ENCODE data around the gene ARRDC4.

Gene ARRDC4

GRCh38 chr15:97960364-97961066 is at the start of gene ARRDC4:
Gene ARRDC4, plus strand, starts transcription at chr15:97960703. Its CDS starts 159 bp downstream, at chr15:97960862.
- H3K4me3 ChIP-seq (ENCODE audit: low read depth, low read length) = peak within 1 kb of the TSS; percentile 74
- peak; percentile 100 for DNase-seq (ENCODE audit: low read depth)
- TF ChIP-seq CTCF (IDR thresholded peaks at IDR 0.05; ENCODE audit: control insufficient read depth, extremely low read depth, insufficient read depth) = no peak

GRCh38 chr15:97914711-97915110 is 45.8 kb upstream of the ARRDC4 start:
- no peak for DNase-seq (ENCODE audit: low read depth)
- no peak for TF ChIP-seq CTCF (IDR thresholded peaks at IDR 0.05; ENCODE audit: control insufficient read depth, extremely low read depth, insufficient read depth)
- no peak overlapping the region for H3K4me3 ChIP-seq (ENCODE audit: low read depth, low read length)

GRCh38 chr15:97915261-97915660 is 45.2 kb upstream of the ARRDC4 start:
- no peak for TF ChIP-seq CTCF (IDR thresholded peaks at IDR 0.05; ENCODE audit: control insufficient read depth, extremely low read depth, insufficient read depth)
- no peak overlapping the region for H3K4me3 ChIP-seq (ENCODE audit: low read depth, low read length)
- no peak for DNase-seq (ENCODE audit: low read depth)

- no peak for TF ChIP-seq CTCF (IDR thresholded peaks at IDR 0.05; ENCODE audit: control insufficient read depth, extremely low read depth, insufficient read depth)
- no peak overlapping the region for H3K4me3 ChIP-seq (ENCODE audit: low read depth, low read length)
- no peak for DNase-seq (ENCODE audit: low read depth)
These were observed 39.1 kb upstream of the ARRDC4 start for GRCh38 chr15:97921296-97921865.

- no peak overlapping the region for H3K4me3 ChIP-seq (ENCODE audit: low read depth, low read length)
- no peak for DNase-seq (ENCODE audit: low read depth)
- TF ChIP-seq CTCF (IDR thresholded peaks at IDR 0.05; ENCODE audit: control insufficient read depth, extremely low read depth, insufficient read depth) = no peak
These were observed 30.9 kb upstream of the ARRDC4 start for GRCh38 chr15:97929456-97930229.

GRCh38 chr15:97930230-97930629 is 30.3 kb upstream of the ARRDC4 start:
- no peak for DNase-seq (ENCODE audit: low read depth)
- TF ChIP-seq CTCF (IDR thresholded peaks at IDR 0.05; ENCODE audit: control insufficient read depth, extremely low read depth, insufficient read depth) = no peak
- no peak overlapping the region for H3K4me3 ChIP-seq (ENCODE audit: low read depth, low read length)
